ENCODE results near the gene TTLL12. TPM values are rescaled to one million over a fixed set of nuclear protein-coding genes. Genes with fewer than 3 reads are reported as not detected.
A peak's percentile ranks its signal among the peaks of the same experiment; 100 is the strongest.

Gene TTLL12
- polyA plus RNA-seq (ENCODE audit: insufficient read length), result 22.2 TPM
- long read RNA-seq, donor 1, transcript TTLL12-201 (14 exons, 3,385 nt), result major isoform, 12 of 12 reads
- long read RNA-seq, donor 1, partial matches to known transcripts, result 0 of 12 reads
- long read RNA-seq, donor 1, other reads (novel, unspliced or antisense), result 0 of 12 reads
- long read RNA-seq, donor 2, transcript TTLL12-201 (14 exons, 3,385 nt), result major isoform, 7 of 8 reads
- long read RNA-seq, donor 2, partial matches to known transcripts, result 0 of 8 reads
- long read RNA-seq, donor 2, other reads (novel, unspliced or antisense), result 0 of 8 reads
- long read RNA-seq, donor 3, result 0 reads
- long read RNA-seq, donor 4, result 0 reads
- long read RNA-seq, donor 5, transcript TTLL12-201 (14 exons, 3,385 nt), result major isoform, 9 of 9 reads
- long read RNA-seq, donor 5, partial matches to known transcripts, result 0 of 9 reads
- long read RNA-seq, donor 5, other reads (novel, unspliced or antisense), result 0 of 9 reads
- long read RNA-seq, donor 6, transcript TTLL12-201 (14 exons, 3,385 nt), result major isoform, 7 of 7 reads
- long read RNA-seq, donor 6, partial matches to known transcripts, result 0 of 7 reads
- long read RNA-seq, donor 6, other reads (novel, unspliced or antisense), result 0 of 7 reads
- long read RNA-seq, donor 7, transcript TTLL12-201 (14 exons, 3,385 nt), result major isoform, 9 of 10 reads
- long read RNA-seq, donor 7, partial matches to known transcripts, result 0 of 10 reads
- long read RNA-seq, donor 7, other reads (novel, unspliced or antisense), result 0 of 10 reads
- long read RNA-seq, donor 8, transcript TTLL12-201 (14 exons, 3,385 nt), result major isoform, 5 of 6 reads
- long read RNA-seq, donor 8, partial matches to known transcripts, result 0 of 6 reads
- long read RNA-seq, donor 8, other reads (novel, unspliced or antisense), result 0 of 6 reads

GRCh38 chr22:43186272-43187170 lies at the start of gene TTLL12:
Gene TTLL12 (minus strand): TSS chr22:43187134. CDS start chr22:43187069, 65 bp downstream.
- peak; percentile 55 for DNase-seq

DNA sequence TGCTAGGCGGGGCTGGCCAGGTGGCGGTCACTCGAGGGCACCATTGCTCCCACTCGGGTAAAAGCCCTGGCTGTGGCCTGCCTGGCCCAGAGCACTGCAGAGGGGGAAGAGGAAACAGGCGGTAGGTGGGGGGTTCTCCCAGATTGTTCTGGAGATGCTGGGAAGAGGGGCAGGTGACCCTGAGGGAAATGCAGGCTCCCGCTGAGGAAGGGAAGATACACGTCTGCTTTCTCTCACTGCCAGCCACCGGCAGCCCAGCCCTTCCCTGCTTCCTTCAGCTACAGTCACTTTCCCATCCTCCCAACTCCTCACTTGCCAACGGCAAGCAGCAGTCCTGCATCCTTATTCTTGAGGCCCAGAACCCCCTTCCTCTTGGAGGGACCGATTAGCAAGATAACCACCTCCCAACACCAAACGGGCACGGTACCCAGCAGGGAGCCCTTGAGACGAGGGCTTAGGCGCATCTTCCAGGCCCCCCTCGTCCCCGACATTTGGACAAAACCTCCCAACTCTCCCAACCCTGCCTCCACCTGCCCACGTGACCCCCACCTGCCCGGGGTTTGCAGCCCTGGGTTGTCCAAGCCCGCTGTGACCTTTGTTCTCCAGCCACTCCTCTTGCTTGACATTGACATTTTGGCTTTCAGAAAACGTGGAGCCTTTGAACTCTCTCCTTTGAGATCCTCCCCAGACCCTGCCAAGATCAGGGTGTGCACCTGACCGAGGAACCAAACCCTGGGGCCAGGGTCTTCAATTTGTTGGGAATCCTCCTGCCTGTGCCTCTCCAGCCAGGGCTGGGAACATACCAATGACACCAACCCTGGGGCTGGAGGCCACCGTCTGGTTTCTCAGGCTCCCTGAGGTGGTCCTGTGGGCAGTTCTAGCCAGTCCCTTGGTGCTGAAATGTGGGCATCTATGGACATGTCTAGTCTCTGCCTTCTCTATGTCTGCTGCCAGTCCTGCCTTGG lies 48.8 kb upstream of the TTLL12 start:
- DNase-seq, result no peak

GRCh38 chr22:43234264-43234988 lies 47.5 kb upstream of the TTLL12 start:
- DNase-seq, result no peak

DNA sequence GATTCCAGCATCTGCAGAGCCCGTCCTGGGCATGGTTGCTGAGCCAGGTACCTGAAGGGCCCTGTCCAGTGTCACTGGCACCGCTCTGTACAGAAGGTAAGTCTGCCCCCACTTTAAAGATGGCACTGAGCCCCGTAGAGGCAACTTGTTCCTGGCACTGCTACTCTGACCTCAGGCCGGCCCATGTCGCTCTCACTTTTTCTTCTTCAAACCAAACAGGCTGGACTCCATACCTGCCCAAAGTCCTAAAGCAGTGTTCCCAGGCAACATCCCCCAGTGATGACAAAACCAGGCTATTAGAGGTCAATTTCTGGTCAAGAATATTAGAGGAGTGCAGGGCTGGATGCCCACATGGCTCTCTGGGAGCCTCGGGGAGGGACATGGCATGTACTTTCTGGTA lies 46.6 kb upstream of the TTLL12 start:
- DNase-seq, result no peak

DNA sequence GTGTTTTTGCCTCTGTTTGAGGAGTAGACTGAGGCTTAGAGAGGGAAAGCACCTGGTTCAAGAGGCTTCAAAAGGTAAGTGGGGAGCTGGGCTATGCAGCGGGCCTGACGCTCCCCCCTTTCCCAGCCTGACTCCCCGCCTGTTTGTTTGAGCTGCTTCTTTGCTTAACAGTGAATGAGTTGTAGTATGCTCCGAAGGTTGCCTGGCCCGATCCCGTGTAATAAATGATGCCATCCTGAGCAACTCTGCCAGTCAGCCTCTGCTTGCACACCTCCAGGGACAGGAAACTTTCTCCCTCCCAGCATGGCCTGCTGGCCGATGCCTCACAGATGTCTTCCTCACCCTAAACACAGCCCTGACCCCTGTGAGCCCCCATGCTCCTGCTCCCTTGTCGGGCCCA lies 45.5 kb upstream of the TTLL12 start:
- no peak for DNase-seq

GRCh38 chr22:43231724-43232034 lies 44.7 kb upstream of the TTLL12 start:
- DNase-seq, result no peak

GRCh38 chr22:43230971-43231723 lies 44.2 kb upstream of the TTLL12 start:
- peak; percentile 46 for DNase-seq

DNA sequence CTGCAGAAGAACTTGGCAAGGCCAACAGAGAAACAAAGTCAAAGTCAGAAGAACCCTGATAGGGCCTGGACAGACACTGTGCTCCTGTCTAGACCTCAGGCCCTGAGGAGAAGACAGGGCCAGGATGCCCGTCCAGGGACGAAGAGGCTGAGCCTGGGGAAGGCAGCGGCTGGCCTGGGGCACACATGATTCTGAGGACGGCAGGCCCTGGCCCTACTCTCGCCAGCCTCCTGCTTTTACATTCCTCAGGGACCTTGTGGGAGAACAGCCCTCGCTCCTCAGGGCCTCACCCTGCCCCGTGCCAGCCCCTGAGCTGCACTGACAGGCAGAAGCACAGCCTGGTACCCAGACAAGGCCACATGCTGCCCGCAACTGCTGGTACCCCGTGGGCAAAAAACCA lies 43.6 kb upstream of the TTLL12 start:
- no peak for DNase-seq

- no peak for DNase-seq
Observed at GRCh38 chr22:43228863-43229262, 41.9 kb upstream of the TTLL12 start.

GRCh38 chr22:43228330-43228729 lies 41.4 kb upstream of the TTLL12 start:
- DNase-seq, result no peak

- DNase-seq, result no peak
Observed at GRCh38 chr22:43227239-43227630, 40.3 kb upstream of the TTLL12 start.

DNA sequence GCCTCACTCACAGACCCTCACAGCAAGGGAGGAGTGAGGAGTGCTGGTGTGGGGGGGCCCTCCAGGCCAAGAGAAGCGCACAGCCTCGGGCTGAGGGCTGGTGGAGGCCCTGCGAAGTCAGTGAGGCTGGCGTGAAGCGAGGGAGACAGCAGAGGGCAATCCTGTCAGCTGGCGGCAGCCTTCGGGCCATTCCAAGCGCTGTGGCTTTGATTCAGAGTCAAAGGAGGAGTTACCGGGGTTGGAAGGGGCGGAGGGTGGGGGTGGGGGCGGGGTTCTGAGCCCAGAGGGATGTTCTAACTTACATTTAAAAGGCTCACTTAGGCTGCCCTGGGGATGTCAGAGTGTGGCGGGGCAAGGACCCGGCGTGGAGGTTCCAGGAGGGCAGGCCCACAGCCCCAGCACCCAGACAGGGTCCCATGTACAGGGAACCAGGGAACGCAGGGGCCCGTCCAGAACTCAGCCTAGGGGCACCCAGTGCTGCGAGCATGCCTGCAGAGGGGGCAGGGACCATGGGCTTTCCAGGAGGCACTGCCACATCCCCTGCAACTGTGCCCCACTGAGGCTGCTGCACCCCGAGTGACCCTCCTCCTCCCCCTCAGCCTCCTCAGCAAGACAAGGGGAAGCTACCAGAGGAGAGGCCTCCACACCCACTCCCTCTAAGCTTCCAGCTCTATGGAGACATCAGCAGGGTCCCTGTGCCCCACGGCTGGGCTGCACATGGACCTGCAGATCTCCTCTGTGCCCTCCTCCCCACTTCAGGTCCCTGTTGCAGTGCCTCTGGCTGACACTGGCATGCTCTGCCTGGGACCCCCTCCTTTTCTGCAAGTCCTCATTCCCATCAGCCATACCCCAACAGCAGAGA lies 39.7 kb upstream of the TTLL12 start:
- DNase-seq, result no peak

- no peak for DNase-seq
Observed at GRCh38 chr22:43225609-43226008, 38.7 kb upstream of the TTLL12 start.

DNA sequence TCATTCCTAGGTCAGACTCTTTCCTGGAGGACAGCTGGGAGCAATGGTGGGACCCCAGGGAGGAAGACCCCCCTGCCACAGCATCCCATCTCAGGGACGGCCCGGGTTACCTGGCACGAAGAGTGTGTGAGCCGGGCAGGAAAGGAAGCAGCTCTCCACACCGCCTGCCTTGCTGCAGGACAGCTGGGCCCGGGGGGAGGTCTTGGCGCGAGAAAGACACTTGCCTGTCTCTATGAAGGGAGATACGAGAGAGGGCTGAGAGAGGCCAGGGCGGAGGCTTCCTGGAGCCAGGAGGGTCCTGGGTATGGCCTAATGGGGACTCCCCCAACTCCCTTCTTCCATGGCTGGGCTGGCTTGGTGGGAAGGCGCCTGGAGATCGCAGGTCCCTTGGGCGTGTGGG lies 36.1 kb upstream of the TTLL12 start:
- no peak for DNase-seq

DNA sequence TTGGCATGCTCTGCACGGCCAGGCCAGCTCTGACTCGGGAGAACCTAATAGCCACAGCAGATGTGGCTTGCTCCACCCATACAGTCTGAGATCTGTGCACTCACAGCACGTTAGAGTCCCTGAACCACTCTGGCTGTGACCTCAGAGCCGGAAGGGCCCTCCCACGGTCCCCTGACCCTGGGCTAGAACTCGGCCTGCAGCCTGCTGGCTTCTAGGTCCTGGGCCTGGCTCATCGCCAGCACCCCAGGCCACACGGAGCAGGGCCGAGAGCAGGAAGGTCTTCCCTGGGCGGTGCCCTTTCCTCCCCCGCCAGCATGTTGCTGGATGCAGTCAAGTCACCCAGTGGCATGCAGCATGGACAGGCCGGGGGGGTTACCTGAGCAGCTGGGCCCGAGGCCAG lies 35.3 kb upstream of the TTLL12 start:
- DNase-seq, result no peak

GRCh38 chr22:43220625-43221380 lies 33.9 kb upstream of the TTLL12 start:
- DNase-seq, result no peak

DNA sequence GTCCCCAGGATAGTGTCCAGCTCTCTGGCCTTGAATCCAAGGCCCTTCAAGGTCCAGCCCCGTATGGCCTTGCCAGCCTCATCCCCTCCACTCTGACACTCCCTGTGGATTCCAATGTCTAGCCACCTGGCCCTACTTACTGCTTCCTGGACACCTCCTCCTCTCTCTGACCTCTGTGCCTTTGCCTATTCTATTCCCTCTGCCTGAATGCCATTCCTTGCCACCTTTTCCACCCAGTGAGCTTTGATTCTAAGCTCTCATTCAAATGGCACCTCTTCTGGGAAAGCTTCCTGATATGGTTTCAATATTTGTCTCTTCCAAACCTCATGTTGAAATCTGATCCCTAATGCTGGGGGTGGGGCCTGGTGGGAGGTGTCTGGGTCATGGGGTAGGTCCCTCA lies 31.9 kb upstream of the TTLL12 start:
- DNase-seq, result no peak

All from left kidney (tissue), 8 donors.